ENCODE data around the gene EID3.
A peak's percentile ranks its signal among the peaks of the same experiment; 100 is the strongest.
"Not testable (repeated sequence)": the region's sequence is repeated elsewhere in the genome, so short reads cannot be mapped to it uniquely, and the experiment has no call there.

Gene EID3

GRCh38 chr12:104329707-104330532 is 26.4 kb downstream of the EID3 start:
- Mint-ChIP-seq H3K27ac (no peak overlapping the region), H3K4me3 (no peak overlapping the region), H3K27me3 (no peaks in the 10 kb centered on the region), H3K4me1 (ENCODE audit: low read depth) (no peaks in the 10 kb centered on the region), H3K9me3 (no peaks in the 10 kb centered on the region), H3K36me3 (ENCODE audit: low read depth) (peaks cover 83% of the 10 kb centered on the region)
- no peak for DNase-seq

GRCh38 chr12:104331376-104331775 is 27.8 kb downstream of the EID3 start:
- no peak overlapping the region for H3K4me3 Mint-ChIP-seq
- DNase-seq = no peak
- H3K27ac Mint-ChIP-seq = no peak overlapping the region
- H3K27me3 Mint-ChIP-seq = no peaks in the 10 kb centered on the region
- H3K36me3 Mint-ChIP-seq (ENCODE audit: low read depth) = peaks cover 82% of the 10 kb centered on the region
- no peaks in the 10 kb centered on the region for H3K4me1 Mint-ChIP-seq (ENCODE audit: low read depth)
- no peaks in the 10 kb centered on the region for H3K9me3 Mint-ChIP-seq

GRCh38 chr12:104332273-104332672 is 28.7 kb downstream of the EID3 start:
- not testable (repeated sequence) for H3K27me3 Mint-ChIP-seq

GRCh38 chr12:104333692-104334255 is 30.2 kb downstream of the EID3 start:
- H3K4me1 Mint-ChIP-seq (ENCODE audit: low read depth) = no peaks in the 10 kb centered on the region

More at GRCh38 chr12:104332273-104332672, 28.7 kb downstream of the EID3 start:
- not testable (repeated sequence) for DNase-seq; H3K27ac Mint-ChIP-seq; H3K4me3 Mint-ChIP-seq; H3K9me3 Mint-ChIP-seq; H3K4me1 Mint-ChIP-seq (ENCODE audit: low read depth)
- peaks cover 82% of the 10 kb centered on the region for H3K36me3 Mint-ChIP-seq (ENCODE audit: low read depth)

GRCh38 chr12:104334581-104334980 is 31.0 kb downstream of the EID3 start:
- Mint-ChIP-seq H3K4me1 (ENCODE audit: low read depth) (no peaks in the 10 kb centered on the region), H3K4me3 (no peak overlapping the region), H3K27ac (peak overlapping the region; percentile 33), H3K9me3 (no peaks in the 10 kb centered on the region), H3K27me3 (no peaks in the 10 kb centered on the region), H3K36me3 (ENCODE audit: low read depth) (peaks cover 82% of the 10 kb centered on the region)
- DNase-seq = no peak

More at GRCh38 chr12:104333692-104334255, 30.2 kb downstream of the EID3 start:
- Mint-ChIP-seq H3K4me3 (no peak overlapping the region), H3K9me3 (no peaks in the 10 kb centered on the region), H3K27me3 (no peaks in the 10 kb centered on the region), H3K27ac (no peak overlapping the region), H3K36me3 (ENCODE audit: low read depth) (peaks cover 81% of the 10 kb centered on the region)
- no peak for DNase-seq

GRCh38 chr12:104336115-104336514 is 32.6 kb downstream of the EID3 start:
- Mint-ChIP-seq H3K27ac (no peak overlapping the region), H3K9me3 (no peaks in the 10 kb centered on the region), H3K4me1 (ENCODE audit: low read depth) (no peaks in the 10 kb centered on the region), H3K4me3 (no peak overlapping the region), H3K27me3 (no peaks in the 10 kb centered on the region), H3K36me3 (ENCODE audit: low read depth) (peaks cover 85% of the 10 kb centered on the region)
- DNase-seq = no peak

GRCh38 chr12:104337030-104337558 is 33.6 kb downstream of the EID3 start:
- Mint-ChIP-seq H3K27me3 (no peaks in the 10 kb centered on the region), H3K4me1 (ENCODE audit: low read depth) (no peaks in the 10 kb centered on the region), H3K36me3 (ENCODE audit: low read depth) (peaks cover 85% of the 10 kb centered on the region), H3K27ac (no peak overlapping the region), H3K9me3 (no peaks in the 10 kb centered on the region), H3K4me3 (no peak overlapping the region)
- DNase-seq = no peak

- peaks cover 2% of the 10 kb centered on the region for H3K4me1 Mint-ChIP-seq (ENCODE audit: low read depth)
- peaks cover 94% of the 10 kb centered on the region for H3K36me3 Mint-ChIP-seq (ENCODE audit: low read depth)
- no peak overlapping the region for H3K27ac Mint-ChIP-seq
- no peaks in the 10 kb centered on the region for H3K9me3 Mint-ChIP-seq
- DNase-seq = no peak
- no peak overlapping the region for H3K4me3 Mint-ChIP-seq
- no peaks in the 10 kb centered on the region for H3K27me3 Mint-ChIP-seq
These were observed 36.1 kb downstream of the EID3 start for GRCh38 chr12:104339663-104340062.

- Mint-ChIP-seq H3K4me3 (no peak overlapping the region), H3K36me3 (ENCODE audit: low read depth) (peaks cover 94% of the 10 kb centered on the region), H3K4me1 (ENCODE audit: low read depth) (peaks cover 2% of the 10 kb centered on the region), H3K27me3 (no peaks in the 10 kb centered on the region), H3K9me3 (no peaks in the 10 kb centered on the region), H3K27ac (no peak overlapping the region)
- no peak for DNase-seq
These were observed 36.6 kb downstream of the EID3 start for GRCh38 chr12:104340177-104340576.

- Mint-ChIP-seq H3K27me3 (no peaks in the 10 kb centered on the region), H3K4me1 (ENCODE audit: low read depth) (peaks cover 2% of the 10 kb centered on the region), H3K9me3 (no peaks in the 10 kb centered on the region), H3K27ac (no peak overlapping the region), H3K4me3 (no peak overlapping the region), H3K36me3 (ENCODE audit: low read depth) (peaks cover 93% of the 10 kb centered on the region)
- DNase-seq = no peak
These were observed 37.5 kb downstream of the EID3 start for GRCh38 chr12:104340925-104341611.

- Mint-ChIP-seq H3K4me3 (no peak overlapping the region), H3K9me3 (no peaks in the 10 kb centered on the region), H3K27ac (no peak overlapping the region), H3K27me3 (no peaks in the 10 kb centered on the region), H3K36me3 (ENCODE audit: low read depth) (peaks cover 90% of the 10 kb centered on the region), H3K4me1 (ENCODE audit: low read depth) (peaks cover 2% of the 10 kb centered on the region)
- DNase-seq = no peak
These were observed 38.6 kb downstream of the EID3 start for GRCh38 chr12:104342147-104342546.

GRCh38 chr12:104342635-104343249 is 39.2 kb downstream of the EID3 start:
- DNase-seq = no peak
- H3K9me3 Mint-ChIP-seq = no peaks in the 10 kb centered on the region
- H3K27me3 Mint-ChIP-seq = no peaks in the 10 kb centered on the region
- H3K36me3 Mint-ChIP-seq (ENCODE audit: low read depth) = peaks cover 93% of the 10 kb centered on the region
- peaks cover 2% of the 10 kb centered on the region for H3K4me1 Mint-ChIP-seq (ENCODE audit: low read depth)
- H3K27ac Mint-ChIP-seq = peak overlapping the region; percentile 4
- H3K4me3 Mint-ChIP-seq = no peak overlapping the region

- H3K27me3 Mint-ChIP-seq = no peaks in the 10 kb centered on the region
- no peak for DNase-seq
These were observed 41.1 kb downstream of the EID3 start for GRCh38 chr12:104344682-104345081.

GRCh38 chr12:104345234-104346066 is 41.9 kb downstream of the EID3 start:
- DNase-seq = no peak
- no peak overlapping the region for H3K27ac Mint-ChIP-seq
- H3K9me3 Mint-ChIP-seq = no peaks in the 10 kb centered on the region
- peaks cover 2% of the 10 kb centered on the region for H3K4me1 Mint-ChIP-seq (ENCODE audit: low read depth)
- H3K36me3 Mint-ChIP-seq (ENCODE audit: low read depth) = peaks cover 94% of the 10 kb centered on the region
- no peaks in the 10 kb centered on the region for H3K27me3 Mint-ChIP-seq
- H3K4me3 Mint-ChIP-seq = no peak overlapping the region

More at GRCh38 chr12:104344682-104345081, 41.1 kb downstream of the EID3 start:
- H3K4me1 Mint-ChIP-seq (ENCODE audit: low read depth) = peaks cover 2% of the 10 kb centered on the region
- H3K9me3 Mint-ChIP-seq = no peaks in the 10 kb centered on the region
- H3K36me3 Mint-ChIP-seq (ENCODE audit: low read depth) = peaks cover 94% of the 10 kb centered on the region
- peak overlapping the region; percentile 15 for H3K27ac Mint-ChIP-seq
- no peak overlapping the region for H3K4me3 Mint-ChIP-seq

Data from activated T-cell treated with anti-CD3 and anti-CD28 coated beads, Interleukin-2, amount 50 U/mL, for 24 hours (primary cell).